Muscle of back (tissue), 10 donors: ENCODE results near the gene LSM6. TPM values are rescaled to one million over a fixed set of nuclear protein-coding genes. Genes with fewer than 3 reads are reported as not detected.

Experiments
- polyA plus RNA-seq, 10 donors: library from polyadenylated mRNA; unstranded; fragments of 120-200 nt; gene quantifications; one replicate each; pipeline ENCODE4 v1.2.1, GENCODE V29; 2013; ENCODE audit not compliant: insufficient read length in 10 of 10

The LSM6 gene
- polyA plus RNA-seq, 10 donors: 29.3 to 50.7 (median 38.2) TPM

Other genes starting within 250 kb of the LSM6 start
- 10 to 100 TPM; 12.9 to 24.0 (median 16.5) TPM for gene ZNF827, start 236.9 kb upstream of the LSM6 start, polyA plus RNA-seq
- gene REELD1, start 38.8 kb downstream of the LSM6 start, polyA plus RNA-seq: under 1 TPM in 4 of 10 donors, not detected in 6; 0.07 to 0.33 (median 0.19) TPM